DND-41 (cell line): Measurements from ENCODE around the gene CYP11A1.

ENCODE experiments used
- ATAC-seq: fragments of 200-7000 bp; cut with Tn5 transposase; 3 replicates; pipeline ENCODE4 v1.9.1; 2021; ENCODE audit warnings: low read depth; ENCODE audit not compliant: insufficient read depth
- DNase-seq: peaks from one replicate; pipeline ENCODE4 v3.0.0-alpha.2; 2020
- H2AFZ ChIP-seq: 2 replicates; pipeline ENCODE4 v1.6.0; 2012; ENCODE audit warnings: low read depth, low read length
- H3K27ac ChIP-seq: 2 replicates; pipeline ENCODE4 v1.5.1; 2012; ENCODE audit warnings: low read length, inconsistent platforms
- H3K27me3 ChIP-seq: fragments of 200-600 bp; sonication (generic); 2 replicates; pipeline ENCODE4 v1.6.0; 2012; ENCODE audit warnings: low read length, mild to moderate bottlenecking, inconsistent platforms; ENCODE audit not compliant: insufficient read depth, poor library complexity
- H3K36me3 ChIP-seq: 2 replicates; pipeline ENCODE4 v1.5.1; 2012; ENCODE audit warnings: low read length, inconsistent platforms; ENCODE audit not compliant: insufficient read depth
- H3K4me1 ChIP-seq: 2 replicates; pipeline ENCODE4 v1.5.1; 2012; ENCODE audit warnings: mild to moderate bottlenecking, low read length; ENCODE audit not compliant: insufficient read depth
- H3K4me2 ChIP-seq: 2 replicates; pipeline ENCODE4 v1.6.0; 2012; ENCODE audit warnings: mild to moderate bottlenecking, moderate library complexity, low read length, inconsistent platforms; ENCODE audit not compliant: insufficient read depth
- H3K4me3 ChIP-seq, 2 experiments: fragments of 200-600 bp in 1 of 2; shearing (Covaris generic) in 1 of 2; 2 replicates each; pipeline ENCODE4 v1.5.1; 2012 to 2016; ENCODE audit warnings: inconsistent platforms in 2 of 2, low read length in 2 of 2, mild to moderate bottlenecking in 2 of 2, low read depth in 1 of 2, moderate library complexity in 1 of 2
- H3K79me2 ChIP-seq: 2 replicates; pipeline ENCODE4 v1.6.0; 2012; ENCODE audit warnings: low read length, inconsistent platforms; ENCODE audit not compliant: insufficient read depth
- H3K9ac ChIP-seq: 2 replicates; pipeline ENCODE4 v1.6.0; 2012; ENCODE audit warnings: low read depth, mild to moderate bottlenecking, inconsistent platforms, low read length, moderate library complexity
- H3K9me3 ChIP-seq: 2 replicates; pipeline ENCODE4 v1.5.1; 2012; ENCODE audit warnings: low read length, moderate library complexity, mild to moderate bottlenecking, inconsistent platforms; ENCODE audit not compliant: insufficient read depth, severe bottlenecking
- H4K20me1 ChIP-seq: 2 replicates; pipeline ENCODE4 v1.6.0; 2012; ENCODE audit warnings: low read length; ENCODE audit not compliant: insufficient read depth
- EZH2 ChIP-seq: IDR thresholded peaks from 3 replicates; pipeline ENCODE4 v1.6.1; 2012; ENCODE audit warnings: borderline replicate concordance, low read depth, mild to moderate bottlenecking, moderate library complexity, low read length, inconsistent platforms; ENCODE audit not compliant: severe bottlenecking
- TF ChIP-seq, protein P1 (sequence below): IDR thresholded peaks from 2 replicates; pipeline ENCODE4 v1.5.1; 2012; ENCODE audit warnings: borderline replicate concordance, low read length, moderate library complexity, mild to moderate bottlenecking; ENCODE audit not compliant: poor library complexity, severe bottlenecking; ENCODE audit errors: extremely low read depth

Gene CYP11A1

DNA sequence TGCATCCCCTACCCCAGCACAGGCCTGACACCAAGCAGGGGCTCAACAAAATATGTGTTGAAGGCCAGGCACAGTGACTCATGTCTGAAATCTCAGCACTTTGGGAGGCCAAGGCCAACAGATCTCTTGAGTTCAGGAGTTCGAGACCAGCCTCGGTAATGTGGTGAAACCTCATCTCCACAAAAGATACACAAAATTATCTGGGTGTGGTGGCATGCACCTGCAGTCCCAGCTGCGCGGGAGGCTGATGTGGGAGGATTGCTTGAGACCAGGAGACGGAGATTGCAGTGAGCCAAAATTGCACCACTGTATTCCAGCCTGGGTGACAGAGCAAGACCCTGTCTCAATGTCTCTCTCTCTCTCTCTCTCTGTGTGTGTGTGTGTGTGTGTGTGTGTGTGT, 30.7 kb upstream of the CYP11A1 start:
- Histone ChIP-seq H3K27me3 (no peaks in the 10 kb centered on the region), H3K4me3 (no peak overlapping the region), H3K36me3 (no peaks in the 10 kb centered on the region), H3K9me3 (no peaks in the 10 kb centered on the region), H3K79me2 (no peaks in the 10 kb centered on the region), H3K27ac (peak overlapping the region; percentile 99), H3K4me1 (peaks cover 68% of the 10 kb centered on the region), H4K20me1 (no peaks in the 10 kb centered on the region), H2AFZ (no peak overlapping the region), H3K4me2 (no peak overlapping the region), H3K9ac (no peak overlapping the region)
- peak; percentile 55 for DNase-seq
- ATAC-seq: no peak
- TF ChIP-seq, protein P1, sequence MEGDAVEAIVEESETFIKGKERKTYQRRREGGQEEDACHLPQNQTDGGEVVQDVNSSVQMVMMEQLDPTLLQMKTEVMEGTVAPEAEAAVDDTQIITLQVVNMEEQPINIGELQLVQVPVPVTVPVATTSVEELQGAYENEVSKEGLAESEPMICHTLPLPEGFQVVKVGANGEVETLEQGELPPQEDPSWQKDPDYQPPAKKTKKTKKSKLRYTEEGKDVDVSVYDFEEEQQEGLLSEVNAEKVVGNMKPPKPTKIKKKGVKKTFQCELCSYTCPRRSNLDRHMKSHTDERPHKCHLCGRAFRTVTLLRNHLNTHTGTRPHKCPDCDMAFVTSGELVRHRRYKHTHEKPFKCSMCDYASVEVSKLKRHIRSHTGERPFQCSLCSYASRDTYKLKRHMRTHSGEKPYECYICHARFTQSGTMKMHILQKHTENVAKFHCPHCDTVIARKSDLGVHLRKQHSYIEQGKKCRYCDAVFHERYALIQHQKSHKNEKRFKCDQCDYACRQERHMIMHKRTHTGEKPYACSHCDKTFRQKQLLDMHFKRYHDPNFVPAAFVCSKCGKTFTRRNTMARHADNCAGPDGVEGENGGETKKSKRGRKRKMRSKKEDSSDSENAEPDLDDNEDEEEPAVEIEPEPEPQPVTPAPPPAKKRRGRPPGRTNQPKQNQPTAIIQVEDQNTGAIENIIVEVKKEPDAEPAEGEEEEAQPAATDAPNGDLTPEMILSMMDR: no peak
- TF ChIP-seq EZH2: no peak

DNA sequence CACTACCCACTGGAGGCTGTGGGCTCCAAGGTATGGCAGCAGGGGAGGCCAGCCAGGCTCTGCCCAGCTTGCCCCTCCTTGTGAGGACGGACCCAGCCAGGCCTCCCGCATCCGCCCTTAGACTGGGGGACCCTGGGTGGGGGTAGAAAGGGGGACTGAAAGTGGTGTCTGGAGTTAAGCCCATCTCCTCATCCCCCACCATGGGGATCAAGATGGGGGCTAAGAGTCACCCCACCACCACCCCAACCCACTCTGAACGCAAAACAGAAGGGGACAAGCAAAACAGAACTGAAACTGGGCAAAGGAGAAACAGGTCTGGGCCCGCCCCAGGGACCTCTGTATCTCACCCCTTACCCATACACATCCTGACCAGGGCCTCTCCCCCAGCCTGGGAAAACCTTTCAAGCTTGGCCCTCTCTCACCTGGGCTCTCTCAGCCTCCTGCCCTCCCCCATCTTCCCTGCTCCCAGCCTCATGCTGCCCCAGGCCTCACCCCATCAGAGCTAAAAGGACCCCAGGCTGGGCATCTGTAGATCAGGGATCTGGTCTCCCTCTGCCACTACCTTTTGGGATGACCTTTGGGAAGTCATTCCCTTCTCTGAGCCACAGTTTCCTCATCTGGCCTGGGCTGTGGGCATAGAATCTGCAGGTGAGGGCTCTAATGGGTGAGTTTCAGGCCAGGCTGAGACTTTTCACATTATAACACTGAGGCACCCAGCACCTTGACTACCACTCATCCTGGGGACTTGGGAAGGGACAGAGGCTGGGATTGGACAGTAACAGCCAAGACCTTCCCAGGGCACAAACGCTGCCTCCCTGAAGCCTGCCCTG, 30.0 kb upstream of the CYP11A1 start:
- Histone ChIP-seq H4K20me1 (no peaks in the 10 kb centered on the region), H3K9ac (peak overlapping the region; percentile 1; the same call in 1 of the 2 replicates), H3K79me2 (no peaks in the 10 kb centered on the region), H2AFZ (no peak overlapping the region), H3K4me1 (peaks cover 61% of the 10 kb centered on the region), H3K27ac (peak overlapping the region; percentile 99), H3K36me3 (no peaks in the 10 kb centered on the region), H3K4me3 (no peak overlapping the region), H3K9me3 (no peaks in the 10 kb centered on the region), H3K27me3 (no peaks in the 10 kb centered on the region), H3K4me2 (no peak overlapping the region)
- no peak for ATAC-seq
- TF ChIP-seq EZH2: no peak
- TF ChIP-seq, protein P1: no peak
- no peak for DNase-seq

DNA sequence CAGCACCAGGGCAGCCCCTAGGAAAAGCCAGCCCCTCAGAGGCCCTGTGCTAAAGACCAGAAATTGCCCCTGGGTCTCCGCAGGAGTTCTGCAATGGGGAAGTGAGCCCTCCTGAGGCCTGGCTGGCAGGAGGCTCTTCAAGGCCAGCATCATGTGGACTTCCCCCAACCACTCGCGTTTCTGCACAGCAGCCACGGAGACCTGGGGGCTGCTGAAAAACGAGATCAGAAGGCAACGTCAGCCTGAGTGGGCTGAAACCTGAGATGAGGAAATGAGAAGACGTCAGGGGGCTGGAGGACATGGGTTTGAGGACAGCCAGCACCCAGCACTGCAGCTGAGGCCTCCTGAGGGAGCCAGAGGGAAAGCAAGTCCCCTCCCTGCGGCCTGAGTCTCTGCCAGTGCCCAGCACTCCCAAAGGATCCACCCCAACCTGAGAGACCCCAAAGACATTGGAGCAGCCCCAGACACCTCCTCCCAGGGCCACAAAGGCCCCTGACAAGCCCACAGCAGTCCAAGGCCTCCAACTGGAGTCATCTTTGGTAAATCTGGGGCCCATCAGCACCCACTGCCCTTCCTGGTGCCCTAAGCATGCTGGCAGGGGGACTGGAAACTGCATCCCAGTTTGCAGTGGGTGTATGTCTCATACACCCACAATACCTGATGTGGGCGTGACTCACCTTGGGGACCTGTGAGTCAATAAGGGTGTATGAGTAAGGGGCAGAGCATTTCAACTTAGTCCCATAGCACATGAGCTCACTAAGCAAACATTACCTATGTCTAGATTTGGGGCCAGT, 29.2 kb upstream of the CYP11A1 start:
- Histone ChIP-seq H3K27me3 (no peaks in the 10 kb centered on the region), H4K20me1 (no peaks in the 10 kb centered on the region), H3K9me3 (no peaks in the 10 kb centered on the region), H3K36me3 (no peaks in the 10 kb centered on the region), H3K9ac (peak overlapping the region; percentile 1; the same call in 1 of the 2 replicates), H3K27ac (peak overlapping the region; percentile 99), H3K4me2 (no peak overlapping the region), H3K79me2 (no peaks in the 10 kb centered on the region), H3K4me3 (no peak overlapping the region), H2AFZ (no peak overlapping the region), H3K4me1 (peaks cover 53% of the 10 kb centered on the region)
- no peak for ATAC-seq
- peak; percentile 36 for DNase-seq
- TF ChIP-seq EZH2: no peak
- TF ChIP-seq, protein P1: no peak
